RWPE2 (cell line): ENCODE measurements around the gene ALDOC.

Experiments used
- ATAC-seq: fragments of 200-7000 bp; cut with Tn5 transposase; 3 replicates; pipeline ENCODE4 v1.9.1; 2021; ENCODE audit warnings: low read depth
- DNase-seq: peaks from one replicate; pipeline ENCODE4 v3.0.0-alpha.2; 2020; ENCODE audit warnings: low spot score
- H3K27ac ChIP-seq: fragments of 450-650 bp; 2 replicates; pipeline ENCODE4 v1.5.1; 2017; ENCODE audit warnings: mild to moderate bottlenecking; ENCODE audit not compliant: poor library complexity, severe bottlenecking
- H3K27me3 ChIP-seq: fragments of 250-450 bp; sonication (Bioruptor Pico); 2 replicates; pipeline ENCODE4 v1.5.1; 2021; ENCODE audit warnings: mild to moderate bottlenecking, moderate library complexity; ENCODE audit not compliant: insufficient read depth, poor library complexity, severe bottlenecking
- H3K36me3 ChIP-seq: fragments of 250-450 bp; sonication (Bioruptor Pico); 2 replicates; pipeline ENCODE4 v1.5.1; 2020; ENCODE audit warnings: low read depth, mild to moderate bottlenecking, moderate library complexity
- H3K4me1 ChIP-seq: fragments of 250-450 bp; sonication (Bioruptor Pico); 2 replicates; pipeline ENCODE4 v1.5.1; 2021; ENCODE audit warnings: mild to moderate bottlenecking, moderate library complexity; ENCODE audit not compliant: insufficient read depth, poor library complexity, severe bottlenecking
- H3K4me3 ChIP-seq: fragments of 250-450 bp; sonication (Bioruptor Pico); 2 replicates; pipeline ENCODE4 v1.5.1; 2021; ENCODE audit warnings: mild to moderate bottlenecking, moderate library complexity; ENCODE audit not compliant: severe bottlenecking
- H3K9me3 ChIP-seq: fragments of 250-450 bp; sonication (Bioruptor Pico); 2 replicates; pipeline ENCODE4 v1.5.1; 2021; ENCODE audit warnings: mild to moderate bottlenecking, moderate library complexity; ENCODE audit not compliant: severe bottlenecking
- CTCF ChIP-seq: fragments of 450-650 bp; IDR thresholded peaks from one replicate; pipeline ENCODE4 v1.5.1; 2017; ENCODE audit warnings: mild to moderate bottlenecking, moderate library complexity; ENCODE audit not compliant: poor library complexity, severe bottlenecking

Gene ALDOC

GRCh38 chr17:28529013-28529400 is 47.7 kb downstream of the ALDOC start:
- Histone ChIP-seq H3K4me3 (no peak overlapping the region), H3K36me3 (no peaks in the 10 kb centered on the region), H3K4me1 (peaks cover 22% of the 10 kb centered on the region), H3K27ac (no peak overlapping the region), H3K9me3 (no peaks in the 10 kb centered on the region), H3K27me3 (no peaks in the 10 kb centered on the region)
- DNase-seq = no peak
- no peak for ATAC-seq
- no peak for TF ChIP-seq CTCF

DNA sequence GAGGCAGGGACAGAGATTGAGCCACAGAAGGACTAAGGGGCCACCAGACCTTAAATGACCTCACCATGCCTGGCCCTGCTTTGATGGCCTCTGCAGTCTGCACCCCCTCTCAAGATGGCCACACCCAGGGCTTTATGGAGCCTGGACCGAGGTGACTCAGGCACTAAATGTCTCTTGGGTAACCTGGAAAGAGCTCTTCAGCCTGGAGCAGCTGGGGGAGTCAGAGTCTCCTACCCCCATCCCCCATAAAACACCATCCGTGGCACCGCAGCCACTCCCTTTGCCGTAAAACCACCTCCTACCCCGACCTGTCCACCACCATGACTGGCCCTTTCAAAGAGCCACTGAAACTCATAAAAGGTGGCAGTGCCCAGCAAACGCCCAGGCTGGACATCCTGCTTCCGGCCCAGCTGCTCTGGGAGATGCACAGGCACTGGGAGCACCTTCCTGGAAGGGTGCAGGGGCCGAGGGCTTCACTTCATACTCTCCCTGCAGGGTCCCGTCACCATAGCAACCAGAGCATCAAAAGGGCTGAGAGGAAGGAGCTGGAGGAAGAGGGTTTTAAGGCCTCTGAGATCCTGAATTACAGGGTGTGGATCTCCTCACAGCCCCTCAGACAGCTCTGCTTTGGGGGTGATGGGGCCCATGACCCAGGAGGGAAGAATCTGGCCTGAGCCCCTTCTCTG is 48.2 kb downstream of the ALDOC start:
- Histone ChIP-seq H3K4me1 (peaks cover 22% of the 10 kb centered on the region), H3K27ac (no peak overlapping the region), H3K9me3 (no peaks in the 10 kb centered on the region), H3K27me3 (no peaks in the 10 kb centered on the region), H3K4me3 (no peak overlapping the region), H3K36me3 (no peaks in the 10 kb centered on the region)
- ATAC-seq (no peak), DNase-seq (no peak)
- TF ChIP-seq CTCF = no peak

DNA sequence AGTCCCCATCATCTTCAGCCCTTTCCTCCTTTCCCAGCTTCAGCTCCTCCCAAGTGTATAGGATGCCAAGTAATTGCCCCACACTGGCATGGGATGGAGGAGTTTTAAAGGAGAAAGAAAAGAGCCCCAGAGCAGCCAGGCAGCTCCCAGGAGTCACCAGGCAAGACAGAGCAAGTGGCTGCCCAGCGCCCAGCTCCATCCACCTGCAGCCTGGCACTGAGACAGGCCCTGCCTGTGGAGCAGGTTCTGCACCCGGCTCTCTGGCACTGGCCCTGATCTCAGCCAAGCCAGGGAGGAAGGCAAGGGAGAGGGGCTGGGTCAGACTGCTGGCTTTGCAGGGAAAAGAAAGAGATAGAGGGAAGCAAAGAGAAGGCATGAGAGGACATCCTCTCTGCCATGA is 48.8 kb downstream of the ALDOC start:
- no peak for DNase-seq
- no peaks in the 10 kb centered on the region for H3K9me3 ChIP-seq
- no peak for TF ChIP-seq CTCF
- ATAC-seq = peak; percentile 33; the same call in 2 of the 3 replicates
- no peak overlapping the region for H3K4me3 ChIP-seq
- no peaks in the 10 kb centered on the region for H3K27me3 ChIP-seq
- H3K36me3 ChIP-seq = no peaks in the 10 kb centered on the region
- no peak overlapping the region for H3K27ac ChIP-seq
- H3K4me1 ChIP-seq = peaks cover 16% of the 10 kb centered on the region

DNA sequence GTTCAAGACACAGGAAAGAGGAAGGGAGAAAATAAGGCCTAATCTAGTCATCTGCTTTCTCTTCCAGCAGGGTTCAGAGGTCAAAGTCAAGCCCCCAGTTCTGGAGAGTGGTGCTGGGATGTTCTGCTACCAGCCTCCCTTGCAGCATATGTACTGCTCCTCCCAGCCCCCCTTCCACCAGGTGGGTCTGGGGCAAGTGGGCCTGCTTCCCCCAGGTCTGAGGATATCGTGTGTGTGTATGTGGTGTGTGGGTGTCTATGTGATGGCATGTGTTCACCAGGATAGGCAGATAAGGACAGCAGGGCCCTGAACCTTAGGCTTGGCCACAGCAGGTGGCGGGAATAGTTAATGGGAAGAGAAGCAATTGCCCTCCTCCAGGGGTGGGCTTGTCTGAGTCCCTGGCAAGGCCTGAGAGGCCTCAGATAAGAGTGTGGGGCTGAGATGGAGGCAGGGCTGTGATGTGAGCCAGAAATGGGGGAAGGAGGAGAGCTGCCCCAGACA is 49.5 kb downstream of the ALDOC start:
- no peak for TF ChIP-seq CTCF
- ATAC-seq (no peak), DNase-seq (no peak)
- no peaks in the 10 kb centered on the region for H3K27me3 ChIP-seq
- no peaks in the 10 kb centered on the region for H3K36me3 ChIP-seq
- peaks cover 13% of the 10 kb centered on the region for H3K4me1 ChIP-seq
- H3K4me3 ChIP-seq = no peak overlapping the region
- H3K27ac ChIP-seq = no peak overlapping the region
- no peaks in the 10 kb centered on the region for H3K9me3 ChIP-seq

GRCh38 chr17:28526381-28526780 is 50.3 kb downstream of the ALDOC start:
- no peak for ATAC-seq
- DNase-seq = no peak
- Histone ChIP-seq H3K27me3 (no peaks in the 10 kb centered on the region), H3K9me3 (no peaks in the 10 kb centered on the region), H3K27ac (no peak overlapping the region), H3K4me3 (no peak overlapping the region), H3K4me1 (peaks cover 13% of the 10 kb centered on the region), H3K36me3 (no peaks in the 10 kb centered on the region)
- no peak for TF ChIP-seq CTCF
